BJ (cell line): ENCODE data around the gene TBC1D10A. TPM values are rescaled to one million over a fixed set of nuclear protein-coding genes. Genes with fewer than 3 reads are reported as not detected.

Experiments
- CTCF ChIA-PET: fragments of 350-600 bp; formaldehyde crosslinking; extraction: SDS; loops from one replicate; lab custom pipeline; 2021; ENCODE audit warnings: antibody characterized with exemption, inconsistent platforms; lab: Yijun Ruan, JAX
- POLR2A ChIA-PET: fragments of 300-600 bp; sonication (Branson Sonifier 250); formaldehyde crosslinking; extraction: SDS; loops from one replicate; lab custom pipeline; 2021; ENCODE audit warnings: antibody characterized with exemption; lab: Charles Lee
- DNase-seq: peaks from one replicate; pipeline ENCODE4 v3.0.0-alpha.2; 2011; ENCODE audit warnings: low read depth
- H3K27me3 ChIP-seq: 2 replicates; pipeline ENCODE4 v1.6.0; 2011; ENCODE audit warnings: low read length; ENCODE audit not compliant: control insufficient read depth, insufficient read depth
- H3K36me3 ChIP-seq: 2 replicates; pipeline ENCODE4 v1.5.1; 2011; ENCODE audit warnings: low read length; ENCODE audit not compliant: control insufficient read depth, insufficient read depth
- H3K4me3 ChIP-seq: 2 replicates; pipeline ENCODE4 v1.5.1; 2011; ENCODE audit warnings: low read depth, mild to moderate bottlenecking, control low read depth, low read length
- polyA plus RNA-seq: library from polyadenylated mRNA; depleted of rRNA; stranded (reverse); fragments of >200 nt; gene quantifications from 2 replicates; pipeline ENCODE4 v1.2.3, GENCODE V29; 2011
- TF ChIP-seq, protein P1 (sequence below): IDR thresholded peaks from 2 replicates; pipeline ENCODE4 v1.5.1; 2011; ENCODE audit warnings: low read depth, mild to moderate bottlenecking, control low read depth, inconsistent platforms, low read length, moderate library complexity; ENCODE audit not compliant: insufficient read depth

TBC1D10A gene
- polyA plus RNA-seq, 1 experiment, result 22.1 TPM

DNA sequence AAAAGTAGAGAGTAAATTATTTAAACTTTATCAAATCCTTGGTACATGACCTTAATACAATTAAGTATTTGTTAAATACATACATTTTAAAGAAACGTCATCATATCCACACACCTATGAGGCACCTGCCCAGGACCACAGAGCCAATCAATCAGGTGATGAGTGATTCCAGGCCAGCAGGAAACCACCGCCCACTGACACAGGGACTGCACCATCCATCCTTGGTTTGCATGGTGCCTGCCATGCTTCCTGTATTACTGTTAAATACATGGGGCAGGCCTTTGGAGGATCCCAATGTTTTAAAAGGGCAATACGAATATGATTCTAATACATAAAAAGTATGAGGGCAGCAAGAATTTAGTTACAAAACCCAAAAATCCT, 7.0 kb upstream of the TBC1D10A start:
- no peak for DNase-seq
- Histone ChIP-seq H3K36me3 (peaks cover 30% of the 10 kb centered on the region), H3K27me3 (no peaks in the 10 kb centered on the region), H3K4me3 (no peak overlapping the region)
- TF ChIP-seq, protein P1, sequence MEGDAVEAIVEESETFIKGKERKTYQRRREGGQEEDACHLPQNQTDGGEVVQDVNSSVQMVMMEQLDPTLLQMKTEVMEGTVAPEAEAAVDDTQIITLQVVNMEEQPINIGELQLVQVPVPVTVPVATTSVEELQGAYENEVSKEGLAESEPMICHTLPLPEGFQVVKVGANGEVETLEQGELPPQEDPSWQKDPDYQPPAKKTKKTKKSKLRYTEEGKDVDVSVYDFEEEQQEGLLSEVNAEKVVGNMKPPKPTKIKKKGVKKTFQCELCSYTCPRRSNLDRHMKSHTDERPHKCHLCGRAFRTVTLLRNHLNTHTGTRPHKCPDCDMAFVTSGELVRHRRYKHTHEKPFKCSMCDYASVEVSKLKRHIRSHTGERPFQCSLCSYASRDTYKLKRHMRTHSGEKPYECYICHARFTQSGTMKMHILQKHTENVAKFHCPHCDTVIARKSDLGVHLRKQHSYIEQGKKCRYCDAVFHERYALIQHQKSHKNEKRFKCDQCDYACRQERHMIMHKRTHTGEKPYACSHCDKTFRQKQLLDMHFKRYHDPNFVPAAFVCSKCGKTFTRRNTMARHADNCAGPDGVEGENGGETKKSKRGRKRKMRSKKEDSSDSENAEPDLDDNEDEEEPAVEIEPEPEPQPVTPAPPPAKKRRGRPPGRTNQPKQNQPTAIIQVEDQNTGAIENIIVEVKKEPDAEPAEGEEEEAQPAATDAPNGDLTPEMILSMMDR, result no peak
- ChIA-PET POLR2A (no interaction called here), CTCF (interaction anchor here (1.3 kb wide), 1 partner anchor 16 kb away, joined by 4 read pairs; no protein-coding TSS in a partner anchor)

DNA sequence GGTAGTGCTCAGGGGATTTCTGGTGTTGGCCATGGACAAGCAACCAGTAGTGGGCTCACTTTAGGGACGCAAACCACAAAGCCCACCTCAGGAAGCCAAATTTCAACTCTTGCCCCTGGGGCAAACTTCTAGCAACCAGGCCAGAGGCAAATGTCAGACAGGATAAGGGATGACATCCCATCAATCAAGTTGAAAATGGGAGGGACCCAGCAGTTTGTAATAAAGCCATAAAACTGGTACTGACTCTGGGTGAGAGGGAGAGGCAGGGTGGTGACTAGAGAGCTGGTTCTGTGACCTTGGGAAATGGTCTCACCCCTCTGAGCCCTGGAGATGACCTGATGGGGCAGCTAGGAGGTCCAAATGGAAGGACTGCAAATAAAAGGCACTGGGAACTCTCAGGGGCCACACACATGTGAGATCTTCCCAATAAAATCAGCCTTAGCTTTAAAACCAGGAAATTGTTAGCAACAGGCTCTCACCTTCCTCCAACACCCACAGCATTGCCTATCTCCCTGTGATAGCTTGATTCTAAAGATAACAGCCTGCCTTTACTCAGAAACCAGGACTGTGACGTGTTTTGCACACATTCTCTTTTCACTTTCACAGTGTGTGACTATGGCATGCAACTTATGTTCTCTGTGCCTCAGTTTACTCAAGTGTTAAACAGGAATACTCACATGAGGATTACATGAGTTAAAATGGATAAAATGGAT, 6.4 kb upstream of the TBC1D10A start:
- DNase-seq, result no peak
- Histone ChIP-seq H3K27me3 (no peaks in the 10 kb centered on the region), H3K36me3 (peaks cover 27% of the 10 kb centered on the region), H3K4me3 (no peak overlapping the region)
- CTCF ChIA-PET, result interaction anchor here (1.3 kb wide), 1 partner anchor 17 kb away, joined by 4 read pairs; no protein-coding TSS in a partner anchor
- POLR2A ChIA-PET, result no interaction called here
- TF ChIP-seq, protein P1, result no peak

DNA sequence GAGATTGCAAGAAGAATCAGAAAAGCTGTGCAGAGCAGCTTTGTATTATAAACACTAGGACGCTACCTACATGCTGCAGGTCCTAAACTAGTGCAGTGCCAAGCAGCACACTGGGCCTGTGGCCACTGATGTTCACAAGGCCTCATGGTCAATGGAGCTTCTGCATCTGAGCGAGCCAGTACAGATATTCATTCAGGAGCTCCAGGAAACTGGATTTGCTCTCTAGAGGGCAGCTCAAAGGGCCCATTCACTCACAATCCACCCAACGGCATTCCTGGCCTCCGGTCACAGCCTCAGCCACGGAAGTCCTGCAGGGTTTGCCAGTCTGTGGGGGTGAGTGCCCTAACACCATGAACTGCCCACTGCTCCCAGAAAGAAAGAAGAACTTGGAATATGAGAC, 5.8 kb upstream of the TBC1D10A start:
- TF ChIP-seq, protein P1, result no peak

DNA sequence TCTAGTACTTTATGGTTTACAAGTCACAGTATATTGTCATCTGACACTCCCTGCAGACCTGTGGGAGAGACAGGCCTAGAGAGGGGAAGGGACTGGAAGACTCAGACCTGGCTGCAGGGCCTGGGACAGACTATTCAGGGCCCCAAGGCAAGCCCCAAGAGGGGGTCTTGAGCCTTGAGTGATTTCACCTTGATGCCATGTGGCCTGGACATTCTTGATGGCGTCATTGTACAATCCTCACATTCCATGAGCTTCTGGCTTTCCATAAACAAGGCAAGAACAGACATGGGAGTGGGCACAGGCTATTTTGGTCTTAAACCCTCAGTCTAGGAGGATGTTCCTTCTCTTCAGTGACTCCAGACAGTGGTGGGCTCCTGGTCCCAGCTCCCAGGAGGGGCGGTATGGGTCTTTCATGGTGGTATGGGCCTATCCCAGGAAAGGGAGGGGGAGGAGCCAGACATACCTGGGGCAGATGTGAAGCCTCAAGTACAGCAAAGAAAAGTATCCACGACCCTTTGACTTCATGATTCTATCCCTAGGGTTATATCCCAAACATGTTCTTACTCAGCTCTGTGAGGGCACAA, 1.8 kb upstream of the TBC1D10A start:
- H3K27me3 ChIP-seq, result no peaks in the 10 kb centered on the region
- TF ChIP-seq, protein P1, result no peak
- no peak overlapping the region for H3K4me3 ChIP-seq
- no peaks in the 10 kb centered on the region for H3K36me3 ChIP-seq
- DNase-seq, result no peak
- CTCF ChIA-PET, result interaction anchor here (1.0 to 8.3 kb wide), 4 partner anchors 10 to 41 kb away, joined by 3 to 50 read pairs (median 4); partner anchors contain the start of genes CASTOR1, CCDC157 and SF3A1
- POLR2A ChIA-PET, result no interaction called here

More for the DNA sequence above, 5.8 kb upstream of the TBC1D10A start:
- ChIA-PET POLR2A (no interaction called here), CTCF (interaction anchor here (1.3 kb wide), 1 partner anchor 18 kb away, joined by 4 read pairs; no protein-coding TSS in a partner anchor)
- peaks cover 23% of the 10 kb centered on the region for H3K36me3 ChIP-seq
- H3K27me3 ChIP-seq, result no peaks in the 10 kb centered on the region
- no peak for DNase-seq
- no peak overlapping the region for H3K4me3 ChIP-seq

DNA sequence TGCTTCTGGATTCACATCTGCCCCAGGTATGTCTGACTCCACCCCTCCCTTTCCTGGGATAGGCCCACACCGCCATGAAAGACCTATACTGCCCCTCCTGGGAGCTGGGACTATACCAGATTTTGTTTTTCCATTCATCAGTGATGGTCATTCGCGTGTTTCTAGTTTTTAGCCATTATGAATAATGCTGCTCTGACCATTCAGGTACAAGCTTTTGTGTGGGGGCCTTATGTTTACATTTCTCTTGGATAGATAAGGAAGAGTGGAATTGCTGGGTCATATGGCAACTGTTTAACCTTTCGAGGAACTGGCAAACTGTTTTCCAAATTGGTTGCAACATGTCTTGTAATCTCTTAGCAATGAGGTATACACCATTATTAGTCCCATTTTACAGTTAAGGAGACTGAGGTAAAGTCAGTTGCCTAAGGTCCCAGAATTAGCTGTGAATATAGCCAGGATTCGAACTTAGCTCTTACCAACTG, 1.2 kb upstream of the TBC1D10A start:
- H3K36me3 ChIP-seq, result no peaks in the 10 kb centered on the region; the same call in 1 of the 2 replicates
- POLR2A ChIA-PET, result no interaction called here
- no peak overlapping the region for H3K4me3 ChIP-seq
- no peaks in the 10 kb centered on the region for H3K27me3 ChIP-seq
- CTCF ChIA-PET, result interaction anchor here (1.0 to 8.3 kb wide), 4 partner anchors 11 to 41 kb away, joined by 3 to 50 read pairs (median 4); partner anchors contain the start of genes CASTOR1, CCDC157 and SF3A1
- TF ChIP-seq, protein P1, result no peak
- DNase-seq, result no peak
